HepG2 (cell line): ENCODE measurements around the gene EIF3J. TPM values are rescaled to one million over a fixed set of nuclear protein-coding genes. Genes with fewer than 3 reads are reported as not detected.

Experiments
- ATRX ChIP-seq: sonication (generic); formaldehyde crosslinking; IDR thresholded peaks from 2 replicates; pipeline ENCODE4 v1.4.0; 2020; ENCODE audit warnings: missing genetic modification reagents, borderline replicate concordance
- BRD4 ChIP-seq: sonication (generic); formaldehyde crosslinking; IDR thresholded peaks from 2 replicates; pipeline ENCODE4 v1.4.0; 2020; ENCODE audit warnings: missing genetic modification reagents
- FOSL2 ChIP-seq: sonication (generic); formaldehyde crosslinking; IDR thresholded peaks from 2 replicates; pipeline ENCODE4 v1.4.0; 2020; ENCODE audit warnings: missing genetic modification reagents
- IKZF1 ChIP-seq: fragments of 450-650 bp; IDR thresholded peaks from 2 replicates; pipeline ENCODE4 v1.7.1; 2016
- KMT2B ChIP-seq: IDR thresholded peaks from 2 replicates; pipeline ENCODE4 v1.6.1; 2016; ENCODE audit warnings: missing genetic modification reagents, missing compliant biosample characterization
- MAZ ChIP-seq, 2 experiments: sonication (generic) in 1 of 2; formaldehyde crosslinking in 1 of 2; IDR thresholded peaks; 2 replicates each; pipeline versions ENCODE4 v1.5.0 to v1.6.1; 2012 to 2020; ENCODE audit warnings: low read depth in 2 of 2, mild to moderate bottlenecking in 2 of 2, borderline replicate concordance in 1 of 2, improper control_type of control experiment in 1 of 2, low read length in 1 of 2, missing genetic modification reagents in 1 of 2, moderate library complexity in 1 of 2
- POLR2G ChIP-seq: fragments of 200-400 bp; formaldehyde crosslinking; IDR thresholded peaks from 2 replicates; pipeline ENCODE4 v1.6.1; 2018; ENCODE audit warnings: mild to moderate bottlenecking, low read depth, low read length, moderate library complexity
- RNF2 ChIP-seq: fragments of 450-650 bp; conservative IDR thresholded peaks from 2 replicates; pipeline ENCODE4 v1.6.1; 2016; ENCODE audit warnings: low read depth
- SIX4 ChIP-seq: sonication (generic); formaldehyde crosslinking; IDR thresholded peaks from 2 replicates; pipeline ENCODE4 v1.4.0; 2020; ENCODE audit warnings: missing genetic modification reagents
- SMAD1 ChIP-seq: sonication (generic); formaldehyde crosslinking; IDR thresholded peaks from 2 replicates; pipeline ENCODE4 v1.4.0; 2020; ENCODE audit warnings: missing genetic modification reagents, low read depth, mild to moderate bottlenecking, borderline replicate concordance
- SRSF4 ChIP-seq: fragments of 200-400 bp; formaldehyde crosslinking; IDR thresholded peaks from one replicate; pipeline ENCODE4 v1.6.1; 2018; ENCODE audit warnings: mild to moderate bottlenecking, low read depth, low read length, moderate library complexity; ENCODE audit not compliant: poor library complexity, severe bottlenecking
- ZNF24 ChIP-seq: fragments of 450-650 bp; IDR thresholded peaks from 2 replicates; pipeline ENCODE4 v1.6.1; 2017; ENCODE audit warnings: antibody characterized with exemption, mild to moderate bottlenecking
- ZNF326 ChIP-seq: sonication (generic); formaldehyde crosslinking; IDR thresholded peaks from 2 replicates; pipeline ENCODE4 v1.4.0; 2020; ENCODE audit warnings: missing genetic modification reagents, borderline replicate concordance
- ZNF589 ChIP-seq: sonication (generic); formaldehyde crosslinking; conservative IDR thresholded peaks from 2 replicates; pipeline ENCODE4 v1.8.0; 2022; ENCODE audit warnings: mild to moderate bottlenecking, moderate library complexity, missing genetic modification reagents
- polyA plus RNA-seq, 8 experiments: library from polyadenylated mRNA; depleted of rRNA in 3 of 8; stranded (reverse) in 7 of 8; unstranded in 1 of 8; fragments of >200 nt; fragmentation: Illumina TruSeq in 4 of 8; extraction: Trizol in 4 of 8; gene quantifications; 2 replicates each; pipeline versions ENCODE4 v1.2.1 to v1.2.3, GENCODE V29; 2011 to 2016; ENCODE audit warnings: low read depth in 4 of 8, missing spikeins in 1 of 8, mixed read lengths in 1 of 8; ENCODE audit not compliant: insufficient read depth in 1 of 8
- total RNA-seq, 5 experiments: library from RNA; depleted of rRNA; stranded (reverse); fragments of >200 nt; fragmentation: Illumina TruSeq; extraction: Trizol; gene quantifications; 2 replicates each; pipeline ENCODE4 v1.2.3, GENCODE V29; 2016; ENCODE audit warnings: low read depth in 1 of 5
- TF ChIP-seq, protein P1 (sequence below): sonication (generic); formaldehyde crosslinking; IDR thresholded peaks from 2 replicates; pipeline ENCODE4 v1.4.0; 2020; ENCODE audit warnings: missing genetic modification reagents
- TF ChIP-seq, protein P2 (sequence below): IDR thresholded peaks from 2 replicates; pipeline ENCODE4 v1.6.1; 2012; ENCODE audit warnings: low read length, improper control_type of control experiment
- TF ChIP-seq, protein P3 (sequence below): sonication (generic); formaldehyde crosslinking; IDR thresholded peaks from 2 replicates; pipeline ENCODE4 v1.4.0; 2020; ENCODE audit warnings: missing genetic modification reagents, mild to moderate bottlenecking, borderline replicate concordance
- TF ChIP-seq, protein P4 (sequence below): IDR thresholded peaks from 2 replicates; pipeline ENCODE4 v1.6.1; 2016
- TF ChIP-seq, protein P5 (sequence below): sonication (generic); formaldehyde crosslinking; IDR thresholded peaks from 2 replicates; pipeline ENCODE4 v1.8.1; 2023; ENCODE audit warnings: mild to moderate bottlenecking, missing genetic modification reagents

EIF3J gene
- total and polyA plus RNA-seq, 2 of the 13 experiments (the other 11 are each of a cell fraction or from before 2014, with no cell fraction given), result 51.7 to 69.2 TPM

DNA sequence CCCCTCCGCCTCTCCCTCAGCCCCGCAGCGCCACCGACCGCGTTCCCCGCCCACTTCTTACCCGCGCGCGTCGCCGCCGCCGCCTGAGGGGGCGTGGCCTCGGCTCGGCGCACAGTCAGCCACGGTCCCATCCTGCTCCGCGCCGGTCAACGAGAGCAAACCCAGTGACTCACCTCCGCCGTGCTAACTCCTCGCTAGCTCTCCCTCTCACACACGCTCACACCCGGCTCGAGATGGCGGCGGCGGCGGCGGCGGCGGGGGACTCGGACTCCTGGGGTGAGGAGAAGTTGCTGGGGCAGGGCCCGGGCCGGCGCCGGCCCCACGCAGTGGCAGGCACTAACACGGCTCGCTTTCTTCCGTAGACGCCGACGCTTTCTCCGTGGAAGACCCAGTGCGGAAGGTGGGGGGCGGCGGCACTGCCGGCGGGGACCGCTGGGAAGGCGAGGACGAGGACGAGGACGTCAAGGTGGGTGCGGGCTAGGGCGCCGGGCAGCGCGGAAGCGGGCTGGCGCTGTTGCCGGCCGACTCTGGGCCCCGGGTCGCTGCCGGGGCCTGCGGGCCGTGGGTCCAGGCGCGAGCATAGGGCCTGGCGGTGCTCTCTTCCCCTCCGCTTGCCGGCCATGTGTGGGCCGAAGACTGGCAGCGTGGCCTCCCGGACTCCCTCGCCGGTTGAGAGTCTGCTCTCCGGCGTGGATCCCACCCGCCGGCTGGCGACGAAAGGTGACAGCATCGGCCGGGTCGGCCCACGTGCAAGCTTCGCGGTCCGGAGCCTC lies at the start of gene EIF3J (continued):
- TF ChIP-seq, protein P1, sequence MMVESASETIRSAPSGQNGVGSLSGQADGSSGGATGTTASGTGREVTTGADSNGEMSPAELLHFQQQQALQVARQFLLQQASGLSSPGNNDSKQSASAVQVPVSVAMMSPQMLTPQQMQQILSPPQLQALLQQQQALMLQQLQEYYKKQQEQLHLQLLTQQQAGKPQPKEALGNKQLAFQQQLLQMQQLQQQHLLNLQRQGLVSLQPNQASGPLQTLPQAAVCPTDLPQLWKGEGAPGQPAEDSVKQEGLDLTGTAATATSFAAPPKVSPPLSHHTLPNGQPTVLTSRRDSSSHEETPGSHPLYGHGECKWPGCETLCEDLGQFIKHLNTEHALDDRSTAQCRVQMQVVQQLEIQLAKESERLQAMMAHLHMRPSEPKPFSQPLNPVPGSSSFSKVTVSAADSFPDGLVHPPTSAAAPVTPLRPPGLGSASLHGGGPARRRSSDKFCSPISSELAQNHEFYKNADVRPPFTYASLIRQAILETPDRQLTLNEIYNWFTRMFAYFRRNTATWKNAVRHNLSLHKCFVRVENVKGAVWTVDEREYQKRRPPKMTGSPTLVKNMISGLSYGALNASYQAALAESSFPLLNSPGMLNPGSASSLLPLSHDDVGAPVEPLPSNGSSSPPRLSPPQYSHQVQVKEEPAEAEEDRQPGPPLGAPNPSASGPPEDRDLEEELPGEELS (CRISPR knock-in tag), result peak; percentile 28; the same call in 1 of the 2 replicates
- TF ChIP-seq BRD4 (CRISPR knock-in tag) (peak; percentile 57; the same call in 1 of the 2 replicates), ATRX (CRISPR knock-in tag) (no peak), FOSL2 (peak; percentile 97), SRSF4 (no peak), SMAD1 (CRISPR knock-in tag) (peak; percentile 95), RNF2 (peak; percentile 95), ZNF326 (CRISPR knock-in tag) (no peak), POLR2G (peak; percentile 84), SIX4 (no peak), MAZ (IDR thresholded peaks at IDR 0.05; ENCODE audit: borderline replicate concordance, low read depth, low read length) (no peak), MAZ (CRISPR knock-in tag; IDR thresholded peaks at IDR 0.05; ENCODE audit: low read depth) (peak; percentile 88), ZNF589 (CRISPR knock-in tag) (no peak), ZNF24 (no peak), KMT2B (CRISPR knock-in tag) (peak; percentile 81), IKZF1 (no peak)
- TF ChIP-seq, protein P2, sequence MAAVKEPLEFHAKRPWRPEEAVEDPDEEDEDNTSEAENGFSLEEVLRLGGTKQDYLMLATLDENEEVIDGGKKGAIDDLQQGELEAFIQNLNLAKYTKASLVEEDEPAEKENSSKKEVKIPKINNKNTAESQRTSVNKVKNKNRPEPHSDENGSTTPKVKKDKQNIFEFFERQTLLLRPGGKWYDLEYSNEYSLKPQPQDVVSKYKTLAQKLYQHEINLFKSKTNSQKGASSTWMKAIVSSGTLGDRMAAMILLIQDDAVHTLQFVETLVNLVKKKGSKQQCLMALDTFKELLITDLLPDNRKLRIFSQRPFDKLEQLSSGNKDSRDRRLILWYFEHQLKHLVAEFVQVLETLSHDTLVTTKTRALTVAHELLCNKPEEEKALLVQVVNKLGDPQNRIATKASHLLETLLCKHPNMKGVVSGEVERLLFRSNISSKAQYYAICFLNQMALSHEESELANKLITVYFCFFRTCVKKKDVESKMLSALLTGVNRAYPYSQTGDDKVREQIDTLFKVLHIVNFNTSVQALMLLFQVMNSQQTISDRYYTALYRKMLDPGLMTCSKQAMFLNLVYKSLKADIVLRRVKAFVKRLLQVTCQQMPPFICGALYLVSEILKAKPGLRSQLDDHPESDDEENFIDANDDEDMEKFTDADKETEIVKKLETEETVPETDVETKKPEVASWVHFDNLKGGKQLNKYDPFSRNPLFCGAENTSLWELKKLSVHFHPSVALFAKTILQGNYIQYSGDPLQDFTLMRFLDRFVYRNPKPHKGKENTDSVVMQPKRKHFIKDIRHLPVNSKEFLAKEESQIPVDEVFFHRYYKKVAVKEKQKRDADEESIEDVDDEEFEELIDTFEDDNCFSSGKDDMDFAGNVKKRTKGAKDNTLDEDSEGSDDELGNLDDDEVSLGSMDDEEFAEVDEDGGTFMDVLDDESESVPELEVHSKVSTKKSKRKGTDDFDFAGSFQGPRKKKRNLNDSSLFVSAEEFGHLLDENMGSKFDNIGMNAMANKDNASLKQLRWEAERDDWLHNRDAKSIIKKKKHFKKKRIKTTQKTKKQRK, result no peak
- TF ChIP-seq, protein P3, sequence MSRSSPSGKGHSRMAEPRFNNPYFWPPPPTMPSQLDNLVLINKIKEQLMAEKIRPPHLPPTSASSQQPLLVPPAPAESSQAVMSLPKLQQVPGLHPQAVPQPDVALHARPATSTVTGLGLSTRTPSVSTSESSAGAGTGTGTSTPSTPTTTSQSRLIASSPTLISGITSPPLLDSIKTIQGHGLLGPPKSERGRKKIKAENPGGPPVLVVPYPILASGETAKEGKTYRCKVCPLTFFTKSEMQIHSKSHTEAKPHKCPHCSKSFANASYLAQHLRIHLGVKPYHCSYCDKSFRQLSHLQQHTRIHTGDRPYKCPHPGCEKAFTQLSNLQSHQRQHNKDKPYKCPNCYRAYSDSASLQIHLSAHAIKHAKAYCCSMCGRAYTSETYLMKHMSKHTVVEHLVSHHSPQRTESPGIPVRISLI (CRISPR knock-in tag), result no peak
- TF ChIP-seq, protein P4, sequence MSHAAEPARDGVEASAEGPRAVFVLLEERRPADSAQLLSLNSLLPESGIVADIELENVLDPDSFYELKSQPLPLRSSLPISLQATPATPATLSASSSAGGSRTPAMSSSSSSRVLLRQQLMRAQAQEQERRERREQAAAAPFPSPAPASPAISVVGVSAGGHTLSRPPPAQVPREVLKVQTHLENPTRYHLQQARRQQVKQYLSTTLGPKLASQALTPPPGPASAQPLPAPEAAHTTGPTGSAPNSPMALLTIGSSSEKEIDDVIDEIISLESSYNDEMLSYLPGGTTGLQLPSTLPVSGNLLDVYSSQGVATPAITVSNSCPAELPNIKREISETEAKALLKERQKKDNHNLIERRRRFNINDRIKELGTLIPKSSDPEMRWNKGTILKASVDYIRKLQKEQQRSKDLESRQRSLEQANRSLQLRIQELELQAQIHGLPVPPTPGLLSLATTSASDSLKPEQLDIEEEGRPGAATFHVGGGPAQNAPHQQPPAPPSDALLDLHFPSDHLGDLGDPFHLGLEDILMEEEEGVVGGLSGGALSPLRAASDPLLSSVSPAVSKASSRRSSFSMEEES (CRISPR knock-in tag), result peak; percentile 52; the same call in 1 of the 2 replicates
- TF ChIP-seq, protein P5, sequence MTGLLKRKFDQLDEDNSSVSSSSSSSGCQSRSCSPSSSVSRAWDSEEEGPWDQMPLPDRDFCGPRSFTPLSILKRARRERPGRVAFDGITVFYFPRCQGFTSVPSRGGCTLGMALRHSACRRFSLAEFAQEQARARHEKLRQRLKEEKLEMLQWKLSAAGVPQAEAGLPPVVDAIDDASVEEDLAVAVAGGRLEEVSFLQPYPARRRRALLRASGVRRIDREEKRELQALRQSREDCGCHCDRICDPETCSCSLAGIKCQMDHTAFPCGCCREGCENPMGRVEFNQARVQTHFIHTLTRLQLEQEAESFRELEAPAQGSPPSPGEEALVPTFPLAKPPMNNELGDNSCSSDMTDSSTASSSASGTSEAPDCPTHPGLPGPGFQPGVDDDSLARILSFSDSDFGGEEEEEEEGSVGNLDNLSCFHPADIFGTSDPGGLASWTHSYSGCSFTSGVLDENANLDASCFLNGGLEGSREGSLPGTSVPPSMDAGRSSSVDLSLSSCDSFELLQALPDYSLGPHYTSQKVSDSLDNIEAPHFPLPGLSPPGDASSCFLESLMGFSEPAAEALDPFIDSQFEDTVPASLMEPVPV (CRISPR knock-in tag), result no peak; the same call in 1 of the 2 replicates
